H9 (cell line): Measurements from ENCODE around the gene BEGAIN. TPM values are rescaled to one million over a fixed set of nuclear protein-coding genes. Genes with fewer than 3 reads are reported as not detected.

Source experiments
- DNase-seq: peaks from one replicate; pipeline ENCODE4 v3.0.0-alpha.2; 2017
- H2AFZ ChIP-seq: one replicate; pipeline ENCODE4 v1.6.1; 2013; ENCODE audit warnings: mild to moderate bottlenecking, low read length, control low read depth, moderate library complexity
- H2AK5ac ChIP-seq: 2 replicates; pipeline ENCODE4 v1.6.1; 2013; ENCODE audit warnings: low read length, control low read depth, mixed read lengths; ENCODE audit not compliant: insufficient read length
- H2BK120ac ChIP-seq: one replicate; pipeline ENCODE4 v1.6.1; 2013; ENCODE audit warnings: low read depth, mild to moderate bottlenecking, low read length, control low read depth, inconsistent platforms; ENCODE audit not compliant: poor library complexity, severe bottlenecking
- H2BK12ac ChIP-seq: 2 replicates; pipeline ENCODE4 v1.6.1; 2013; ENCODE audit warnings: low read length, control low read depth, mixed read lengths, low read depth; ENCODE audit not compliant: insufficient read length
- H2BK15ac ChIP-seq: 2 replicates; pipeline ENCODE4 v1.6.1; 2013; ENCODE audit warnings: low read depth, low read length, control low read depth
- H2BK20ac ChIP-seq: one replicate; pipeline ENCODE4 v1.6.1; 2013; ENCODE audit warnings: low read depth, mild to moderate bottlenecking, low read length, control low read depth, inconsistent platforms; ENCODE audit not compliant: poor library complexity, severe bottlenecking
- H2BK5ac ChIP-seq: 2 replicates; pipeline ENCODE4 v1.6.1; 2013; ENCODE audit warnings: low read length, control low read depth, mixed read lengths; ENCODE audit not compliant: insufficient read length
- H3K14ac ChIP-seq: 2 replicates; pipeline ENCODE4 v1.6.1; 2013; ENCODE audit warnings: low read length, control low read depth; ENCODE audit not compliant: insufficient read depth
- H3K18ac ChIP-seq: 2 replicates; pipeline ENCODE4 v1.6.1; 2013; ENCODE audit warnings: low read depth, mild to moderate bottlenecking, mixed read lengths, low read length, control low read depth; ENCODE audit not compliant: insufficient read length
- H3K23ac ChIP-seq: 2 replicates; pipeline ENCODE4 v1.6.1; 2013; ENCODE audit warnings: low read length, control low read depth, mixed read lengths, low read depth; ENCODE audit not compliant: insufficient read length
- H3K23me2 ChIP-seq: 2 replicates; pipeline ENCODE4 v1.6.1; 2013; ENCODE audit warnings: low read depth, mild to moderate bottlenecking, mixed read lengths, low read length, control low read depth; ENCODE audit not compliant: insufficient read length, poor library complexity, severe bottlenecking
- H3K27ac ChIP-seq: 2 replicates; pipeline ENCODE4 v1.5.1; 2013; ENCODE audit warnings: low read length, control low read depth, mixed read lengths, low read depth; ENCODE audit not compliant: insufficient read length
- H3K27me3 ChIP-seq: 2 replicates; pipeline ENCODE4 v1.6.1; 2013; ENCODE audit warnings: low read length, control low read depth, inconsistent platforms; ENCODE audit not compliant: insufficient read depth
- H3K4ac ChIP-seq: 2 replicates; pipeline ENCODE4 v1.6.1; 2013; ENCODE audit warnings: low read depth, mild to moderate bottlenecking, control low read depth, inconsistent platforms, low read length, moderate library complexity
- H3K4me1 ChIP-seq: 2 replicates; pipeline ENCODE4 v1.6.1; 2013; ENCODE audit warnings: low read length, control low read depth, inconsistent platforms; ENCODE audit not compliant: insufficient read depth
- H3K4me2 ChIP-seq: 2 replicates; pipeline ENCODE4 v1.6.1; 2013; ENCODE audit warnings: low read length, control low read depth, mixed read lengths; ENCODE audit not compliant: insufficient read length, insufficient read depth
- H3K56ac ChIP-seq: 2 replicates; pipeline ENCODE4 v1.6.1; 2013; ENCODE audit warnings: low read depth, mild to moderate bottlenecking, mixed read lengths, low read length, control low read depth; ENCODE audit not compliant: insufficient read length
- H3K79me1 ChIP-seq: 2 replicates; pipeline ENCODE4 v1.6.1; 2013; ENCODE audit warnings: low read depth, mild to moderate bottlenecking, moderate library complexity, low read length, control low read depth, inconsistent platforms; ENCODE audit not compliant: insufficient read depth, poor library complexity, severe bottlenecking
- H3K79me2 ChIP-seq: 2 replicates; pipeline ENCODE4 v1.6.1; 2013; ENCODE audit warnings: low read length, control low read depth, inconsistent platforms; ENCODE audit not compliant: insufficient read depth
- H3K9ac ChIP-seq: 2 replicates; pipeline ENCODE4 v1.6.1; 2013; ENCODE audit warnings: low read length, control low read depth, mixed read lengths; ENCODE audit not compliant: insufficient read length; ENCODE audit errors: extremely low read depth
- H3K9me3 ChIP-seq: one replicate; pipeline ENCODE4 v1.6.1; 2013; ENCODE audit warnings: low read depth, low read length, inconsistent platforms; ENCODE audit not compliant: control insufficient read depth
- H3T11ph ChIP-seq: one replicate; pipeline ENCODE4 v1.6.1; 2013; ENCODE audit warnings: mild to moderate bottlenecking, low read length, control low read depth, inconsistent platforms
- H4K20me1 ChIP-seq: one replicate; pipeline ENCODE4 v1.6.1; 2013; ENCODE audit not compliant: control insufficient read depth, insufficient read length, insufficient read depth
- H4K5ac ChIP-seq: 2 replicates; pipeline ENCODE4 v1.6.1; 2013; ENCODE audit warnings: low read depth, mild to moderate bottlenecking, mixed read lengths, low read length, control low read depth; ENCODE audit not compliant: insufficient read length
- H4K8ac ChIP-seq: replicated peaks from 2 replicates; pipeline ENCODE4 v1.6.1; 2013; ENCODE audit warnings: low read length, control low read depth, mixed read lengths, low read depth; ENCODE audit not compliant: insufficient read length
- H4K91ac ChIP-seq: 2 replicates; pipeline ENCODE4 v1.6.1; 2013; ENCODE audit warnings: low read depth, mild to moderate bottlenecking, moderate library complexity, mixed read lengths, low read length, control low read depth; ENCODE audit not compliant: insufficient read length
- H3K27ac Mint-ChIP-seq, 3 experiments: 2 replicates in 2 of 3; 3 replicates in 1 of 3; pipeline ENCODE4 v1.8.0; 2020 to 2021; ENCODE audit warnings: mixed read lengths in 3 of 3, mild to moderate bottlenecking in 1 of 3, moderate library complexity in 1 of 3
- H3K27me3 Mint-ChIP-seq: 2 replicates; pipeline ENCODE4 v1.8.0; 2021; ENCODE audit warnings: low read depth, mild to moderate bottlenecking, moderate library complexity, mixed read lengths
- H3K36me3 Mint-ChIP-seq, 3 experiments: 2 replicates in 2 of 3; 3 replicates in 1 of 3; pipeline ENCODE4 v1.8.0; 2020 to 2021; ENCODE audit warnings: low read depth in 3 of 3, mixed read lengths in 3 of 3; ENCODE audit not compliant: insufficient read depth in 1 of 3
- H3K4me1 Mint-ChIP-seq, 2 experiments: 2 replicates each; pipeline ENCODE4 v1.8.0; 2020; ENCODE audit warnings: mixed read lengths in 2 of 2
- H3K4me3 Mint-ChIP-seq, 2 experiments: 2 replicates in 1 of 2; 3 replicates in 1 of 2; pipeline ENCODE4 v1.8.0; 2020 to 2021; ENCODE audit warnings: mild to moderate bottlenecking in 2 of 2, mixed read lengths in 2 of 2, moderate library complexity in 1 of 2
- H3K9me3 Mint-ChIP-seq, 2 experiments: 2 replicates in 1 of 2; 3 replicates in 1 of 2; pipeline ENCODE4 v1.8.0; 2020; ENCODE audit warnings: mild to moderate bottlenecking in 2 of 2, mixed read lengths in 2 of 2, moderate library complexity in 1 of 2
- WGBS: extraction: QIAGEN DNeasy Blood & Tissue Kit; methylation state at CpG from one replicate; pipeline ENCODE4 v1.1.7; 2013; ENCODE audit warnings: missing lambda C conversion rate, low lambda C conversion rate, mixed read lengths; ENCODE audit not compliant: insufficient read length; ENCODE audit errors: extremely low coverage; 5-methylcytosine and 5-hydroxymethylcytosine counted together
- total RNA-seq: library from RNA; stranded (reverse); gene quantifications from 2 replicates; pipeline ENCODE4 v1.2.1, GENCODE V29; 2021
- TF ChIP-seq, protein P1 (sequence below): fragments of 200-600 bp; sonication (generic); conservative IDR thresholded peaks from 3 replicates; pipeline ENCODE4 v1.8.0; 2021; ENCODE audit warnings: antibody characterized with exemption, mild to moderate bottlenecking

Gene BEGAIN
- total RNA-seq, 1 experiment from 2014 or later = 2.6 TPM

DNA sequence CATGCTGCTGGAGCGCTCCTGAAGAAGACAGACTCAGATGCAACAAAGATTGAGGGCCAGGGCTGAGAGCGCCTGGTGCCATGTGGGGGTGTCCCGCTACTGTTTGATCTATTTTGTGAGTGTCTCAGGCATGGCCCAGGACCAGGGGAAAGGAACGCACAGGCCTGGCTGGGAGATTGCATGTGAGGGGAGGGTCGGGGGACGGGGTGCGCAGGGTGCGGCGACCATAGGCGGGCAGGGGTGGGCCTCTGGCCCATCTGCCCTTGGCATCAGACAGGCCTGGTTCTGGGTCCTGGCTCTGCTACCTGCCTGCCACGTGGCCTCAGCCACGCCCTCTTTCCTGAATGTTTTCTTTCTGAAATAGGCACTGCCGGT is 47.5 kb downstream of the BEGAIN start:
- Histone ChIP-seq H3K14ac (no peak overlapping the region; the same call in 1 of the 2 replicates), H4K91ac (no peak overlapping the region), H3K27ac (no peak overlapping the region), H2AK5ac (no peak overlapping the region), H3T11ph (no peak overlapping the region), H3K4me2 (no peak overlapping the region), H3K9me3 (no peaks in the 10 kb centered on the region), H3K4ac (no peak overlapping the region), H3K18ac (no peak overlapping the region), H4K20me1 (no peaks in the 10 kb centered on the region), H2AFZ (no peak overlapping the region), H2BK12ac (no peak overlapping the region), H3K23me2 (no peaks in the 10 kb centered on the region), H3K23ac (no peak overlapping the region), H3K4me1 (no peaks in the 10 kb centered on the region), H3K27me3 (no peaks in the 10 kb centered on the region), H4K8ac (no peak overlapping the region), H2BK120ac (no peak overlapping the region), H2BK15ac (no peak overlapping the region), H2BK5ac (no peak overlapping the region), H3K56ac (no peak overlapping the region), H3K79me1 (no peaks in the 10 kb centered on the region), H2BK20ac (no peak overlapping the region), H3K9ac (no peak overlapping the region), H3K79me2 (no peaks in the 10 kb centered on the region), H4K5ac (no peak overlapping the region)
- Mint-ChIP-seq H3K4me1 (peaks cover 1 to 10% of the 10 kb centered on the region in 2 experiments; a peak in 3 of 4 replicates), H3K36me3 (no peaks in the 10 kb centered on the region), H3K9me3 (no peaks in the 10 kb centered on the region), H3K4me3 (peak overlapping the region in 1 of 2 experiments; percentile 29; a peak in 1 of 5 replicates), H3K27me3 (peaks cover 1% of the 10 kb centered on the region; the same call in 1 of the 2 replicates), H3K27ac (no peak overlapping the region; a peak in 1 of 7 replicates)
- no peak for DNase-seq
- no CpG with 5 or more reads among the region's 13 CpGs for WGBS
- TF ChIP-seq, protein P1, sequence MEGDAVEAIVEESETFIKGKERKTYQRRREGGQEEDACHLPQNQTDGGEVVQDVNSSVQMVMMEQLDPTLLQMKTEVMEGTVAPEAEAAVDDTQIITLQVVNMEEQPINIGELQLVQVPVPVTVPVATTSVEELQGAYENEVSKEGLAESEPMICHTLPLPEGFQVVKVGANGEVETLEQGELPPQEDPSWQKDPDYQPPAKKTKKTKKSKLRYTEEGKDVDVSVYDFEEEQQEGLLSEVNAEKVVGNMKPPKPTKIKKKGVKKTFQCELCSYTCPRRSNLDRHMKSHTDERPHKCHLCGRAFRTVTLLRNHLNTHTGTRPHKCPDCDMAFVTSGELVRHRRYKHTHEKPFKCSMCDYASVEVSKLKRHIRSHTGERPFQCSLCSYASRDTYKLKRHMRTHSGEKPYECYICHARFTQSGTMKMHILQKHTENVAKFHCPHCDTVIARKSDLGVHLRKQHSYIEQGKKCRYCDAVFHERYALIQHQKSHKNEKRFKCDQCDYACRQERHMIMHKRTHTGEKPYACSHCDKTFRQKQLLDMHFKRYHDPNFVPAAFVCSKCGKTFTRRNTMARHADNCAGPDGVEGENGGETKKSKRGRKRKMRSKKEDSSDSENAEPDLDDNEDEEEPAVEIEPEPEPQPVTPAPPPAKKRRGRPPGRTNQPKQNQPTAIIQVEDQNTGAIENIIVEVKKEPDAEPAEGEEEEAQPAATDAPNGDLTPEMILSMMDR = no peak
